Hepatocyte (in vitro differentiated cells): ENCODE results near the gene CCDC183. TPM values are rescaled to one million over a fixed set of nuclear protein-coding genes. Genes with fewer than 3 reads are reported as not detected.
"Not testable (repeated sequence)": the region's sequence is repeated elsewhere in the genome, so short reads cannot be mapped to it uniquely, and the experiment has no call there.

Experiments used
- DNase-seq: peaks from one replicate; pipeline ENCODE4 v3.0.0-alpha.2; 2016; ENCODE audit warnings: low spot score
- H2AFZ ChIP-seq: fragments of 200-600 bp; sonication (generic); 2 replicates; pipeline ENCODE4 v1.6.0; 2016; ENCODE audit warnings: antibody characterized with exemption, mild to moderate bottlenecking
- H3K27ac ChIP-seq: fragments of 200-600 bp; sonication (generic); 2 replicates; pipeline ENCODE4 v1.5.1; 2016; ENCODE audit warnings: mild to moderate bottlenecking
- H3K27me3 ChIP-seq: fragments of 200-600 bp; sonication (generic); 2 replicates; pipeline ENCODE4 v1.6.1; 2016
- H3K36me3 ChIP-seq: fragments of 200-600 bp; sonication (generic); replicated peaks from 2 replicates; pipeline ENCODE4 v1.5.1; 2016; ENCODE audit warnings: low read depth; ENCODE audit not compliant: insufficient read depth
- H3K4me1 ChIP-seq: fragments of 200-600 bp; sonication (generic); 2 replicates; pipeline ENCODE4 v1.5.1; 2016; ENCODE audit warnings: mild to moderate bottlenecking, moderate library complexity; ENCODE audit not compliant: insufficient read depth
- H3K4me2 ChIP-seq: fragments of 200-600 bp; sonication (generic); 2 replicates; pipeline ENCODE4 v1.6.0; 2016
- H3K4me3 ChIP-seq: fragments of 200-600 bp; sonication (generic); 2 replicates; pipeline ENCODE4 v1.5.1; 2016; ENCODE audit warnings: mild to moderate bottlenecking
- H3K79me2 ChIP-seq: fragments of 200-600 bp; sonication (generic); 2 replicates; pipeline ENCODE4 v1.6.0; 2017; ENCODE audit warnings: mild to moderate bottlenecking
- H3K9me2 ChIP-seq: fragments of 200-600 bp; sonication (generic); replicated peaks from 2 replicates; pipeline ENCODE4 v1.6.0; 2017; ENCODE audit warnings: mild to moderate bottlenecking; ENCODE audit not compliant: insufficient read depth
- H3K9me3 ChIP-seq: fragments of 200-600 bp; sonication (generic); 2 replicates; pipeline ENCODE4 v1.5.1; 2016; ENCODE audit warnings: low read depth, mild to moderate bottlenecking
- H4K20me1 ChIP-seq: fragments of 200-600 bp; sonication (generic); 2 replicates; pipeline ENCODE4 v1.6.0; 2016; ENCODE audit warnings: mild to moderate bottlenecking; ENCODE audit not compliant: insufficient read depth, poor library complexity, severe bottlenecking
- EZH2 ChIP-seq: fragments of 200-600 bp; sonication (generic); IDR thresholded peaks from 2 replicates; pipeline ENCODE4 v1.6.1; 2016; ENCODE audit warnings: antibody characterized with exemption, mild to moderate bottlenecking, borderline replicate concordance
- EZH2phosphoT487 ChIP-seq: fragments of 200-600 bp; sonication (generic); IDR thresholded peaks from one replicate; pipeline ENCODE4 v1.6.1; 2018; ENCODE audit warnings: antibody characterized with exemption, mild to moderate bottlenecking, low read depth, moderate library complexity; ENCODE audit not compliant: unreplicated experiment, severe bottlenecking
- WGBS: methylation state at CpG from one replicate; pipeline ENCODE4 v1.1.6; 2016; ENCODE audit warnings: low lambda C conversion rate; ENCODE audit errors: missing lambda C conversion rate; 5-methylcytosine and 5-hydroxymethylcytosine counted together
- polyA plus RNA-seq: library from polyadenylated mRNA; unstranded; fragments of >200 nt; fragmentation: Nextera tagmentation; extraction: Ambion mirVana; gene quantifications from 2 replicates; pipeline ENCODE4 v1.2.1, GENCODE V29; 2016
- total RNA-seq: library from RNA; depleted of rRNA; stranded (reverse); fragments of >200 nt; gene quantifications from 2 replicates; pipeline ENCODE4 v1.2.3, GENCODE V29; 2014
- TF ChIP-seq, protein P1 (sequence below): fragments of 200-600 bp; sonication (generic); IDR thresholded peaks from 2 replicates; pipeline ENCODE4 v1.5.1; 2016; ENCODE audit warnings: antibody characterized with exemption, mild to moderate bottlenecking; ENCODE audit not compliant: poor library complexity

Gene CCDC183
- total and polyA plus RNA-seq, 2 experiments from 2014 or later: 17.7 to 32.1 TPM

- 97% methylated on average over 20 of the region's 21 CpGs for WGBS
- Histone ChIP-seq H2AFZ (no peak overlapping the region), H3K36me3 (no peaks in the 10 kb centered on the region), H3K4me1 (peaks cover 16% of the 10 kb centered on the region), H3K27me3 (no peaks in the 10 kb centered on the region), H3K27ac (no peak overlapping the region), H3K9me2 (no peaks in the 10 kb centered on the region), H3K4me3 (no peak overlapping the region), H3K9me3 (no peaks in the 10 kb centered on the region), H3K79me2 (no peaks in the 10 kb centered on the region), H4K20me1 (peaks cover 5% of the 10 kb centered on the region), H3K4me2 (no peak overlapping the region)
- TF ChIP-seq EZH2phosphoT487 (no peak), EZH2 (no peak)
- TF ChIP-seq, protein P1, sequence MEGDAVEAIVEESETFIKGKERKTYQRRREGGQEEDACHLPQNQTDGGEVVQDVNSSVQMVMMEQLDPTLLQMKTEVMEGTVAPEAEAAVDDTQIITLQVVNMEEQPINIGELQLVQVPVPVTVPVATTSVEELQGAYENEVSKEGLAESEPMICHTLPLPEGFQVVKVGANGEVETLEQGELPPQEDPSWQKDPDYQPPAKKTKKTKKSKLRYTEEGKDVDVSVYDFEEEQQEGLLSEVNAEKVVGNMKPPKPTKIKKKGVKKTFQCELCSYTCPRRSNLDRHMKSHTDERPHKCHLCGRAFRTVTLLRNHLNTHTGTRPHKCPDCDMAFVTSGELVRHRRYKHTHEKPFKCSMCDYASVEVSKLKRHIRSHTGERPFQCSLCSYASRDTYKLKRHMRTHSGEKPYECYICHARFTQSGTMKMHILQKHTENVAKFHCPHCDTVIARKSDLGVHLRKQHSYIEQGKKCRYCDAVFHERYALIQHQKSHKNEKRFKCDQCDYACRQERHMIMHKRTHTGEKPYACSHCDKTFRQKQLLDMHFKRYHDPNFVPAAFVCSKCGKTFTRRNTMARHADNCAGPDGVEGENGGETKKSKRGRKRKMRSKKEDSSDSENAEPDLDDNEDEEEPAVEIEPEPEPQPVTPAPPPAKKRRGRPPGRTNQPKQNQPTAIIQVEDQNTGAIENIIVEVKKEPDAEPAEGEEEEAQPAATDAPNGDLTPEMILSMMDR: no peak
- DNase-seq: no peak
Observed at GRCh38 chr9:136835932-136836904, 40.1 kb downstream of the CCDC183 start.

GRCh38 chr9:136837146-136837855 is 41.2 kb downstream of the CCDC183 start:
- H4K20me1 ChIP-seq: peaks cover 5% of the 10 kb centered on the region
- WGBS: 95% methylated on average over 22 of the region's 27 CpGs
- DNase-seq: no peak
- H3K27me3 ChIP-seq: no peaks in the 10 kb centered on the region
- no peak overlapping the region for H3K27ac ChIP-seq
- H3K4me1 ChIP-seq: peaks cover 25% of the 10 kb centered on the region
- no peak for TF ChIP-seq EZH2
- no peak for TF ChIP-seq EZH2phosphoT487
- TF ChIP-seq, protein P1: no peak
- no peaks in the 10 kb centered on the region for H3K9me3 ChIP-seq
- H3K4me2 ChIP-seq: no peak overlapping the region
- no peak overlapping the region for H2AFZ ChIP-seq
- H3K4me3 ChIP-seq: no peak overlapping the region
- no peaks in the 10 kb centered on the region for H3K36me3 ChIP-seq
- H3K9me2 ChIP-seq: no peaks in the 10 kb centered on the region
- H3K79me2 ChIP-seq: no peaks in the 10 kb centered on the region

- not testable (repeated sequence) for H3K36me3 ChIP-seq, H3K4me2 ChIP-seq, H3K4me3 ChIP-seq, H4K20me1 ChIP-seq, DNase-seq, H3K9me2 ChIP-seq, H3K27me3 ChIP-seq, H3K9me3 ChIP-seq, H2AFZ ChIP-seq, H3K79me2 ChIP-seq, H3K27ac ChIP-seq
- WGBS: 74% methylated on average over 12 of the region's 15 CpGs
- peaks cover 31% of the 10 kb centered on the region for H3K4me1 ChIP-seq
Observed at GRCh38 chr9:136837856-136838277, 41.7 kb downstream of the CCDC183 start.
